Nephron (organoid): ENCODE data around the gene OPA1.

ENCODE experiments used
- H3K27ac Mint-ChIP-seq, 3 experiments: 2 replicates each; pipeline ENCODE4 v1.8.0; 2020; ENCODE audit warnings: mixed read lengths in 3 of 3, mild to moderate bottlenecking in 2 of 3, moderate library complexity in 1 of 3
- H3K27me3 Mint-ChIP-seq: 2 replicates; pipeline ENCODE4 v1.8.0; 2021; ENCODE audit warnings: low read depth, mild to moderate bottlenecking, moderate library complexity, mixed read lengths
- H3K36me3 Mint-ChIP-seq: 2 replicates; pipeline ENCODE4 v1.8.0; 2020; ENCODE audit warnings: low read depth, mixed read lengths
- H3K4me1 Mint-ChIP-seq: 2 replicates; pipeline ENCODE4 v1.8.0; 2020; ENCODE audit warnings: mixed read lengths
- H3K4me3 Mint-ChIP-seq, 3 experiments: 2 replicates each; pipeline ENCODE4 v1.8.0; 2020; ENCODE audit warnings: mild to moderate bottlenecking in 3 of 3, mixed read lengths in 3 of 3, moderate library complexity in 2 of 3
- H3K9me3 Mint-ChIP-seq: 2 replicates; pipeline ENCODE4 v1.8.0; 2020; ENCODE audit warnings: mixed read lengths
- CTCF ChIP-seq, 3 experiments: fragments of 200-600 bp; sonication (generic); IDR thresholded peaks; one replicate each; pipeline ENCODE4 v1.5.0; 2021; ENCODE audit warnings: antibody characterized with exemption in 3 of 3; ENCODE audit not compliant: unreplicated experiment in 3 of 3

The OPA1 gene

GRCh38 chr3:193677734-193678133, 84.7 kb downstream of the OPA1 start:
- H3K4me1 Mint-ChIP-seq = peaks cover 16% of the 10 kb centered on the region

GRCh38 chr3:193680220-193680619, 87.2 kb downstream of the OPA1 start:
- peaks cover 32% of the 10 kb centered on the region for H3K36me3 Mint-ChIP-seq
- peaks cover 3% of the 10 kb centered on the region for H3K27me3 Mint-ChIP-seq
- no peak overlapping the region for H3K27ac Mint-ChIP-seq
- no peak for TF ChIP-seq CTCF (IDR thresholded peaks at IDR 0.05; ENCODE audit: unreplicated experiment in 3 of 3)
- H3K4me1 Mint-ChIP-seq = peaks cover 6% of the 10 kb centered on the region
- no peak overlapping the region for H3K4me3 Mint-ChIP-seq
- H3K9me3 Mint-ChIP-seq = no peaks in the 10 kb centered on the region

More at GRCh38 chr3:193677734-193678133, 84.7 kb downstream of the OPA1 start:
- TF ChIP-seq CTCF (IDR thresholded peaks at IDR 0.05; ENCODE audit: unreplicated experiment in 3 of 3) = no peak
- no peak overlapping the region for H3K27ac Mint-ChIP-seq
- peaks cover 3% of the 10 kb centered on the region for H3K27me3 Mint-ChIP-seq
- H3K4me3 Mint-ChIP-seq = no peak overlapping the region
- no peaks in the 10 kb centered on the region for H3K9me3 Mint-ChIP-seq
- peaks cover 29% of the 10 kb centered on the region for H3K36me3 Mint-ChIP-seq

GRCh38 chr3:193681631-193682030, 88.6 kb downstream of the OPA1 start:
- H3K27ac Mint-ChIP-seq = peak overlapping the region in 2 of 3 experiments; percentile 11 to 21
- H3K4me1 Mint-ChIP-seq = peaks cover 6% of the 10 kb centered on the region
- TF ChIP-seq CTCF (IDR thresholded peaks at IDR 0.05; ENCODE audit: unreplicated experiment in 3 of 3) = no peak

GRCh38 chr3:193686665-193687483, 93.9 kb downstream of the OPA1 start:
- H3K9me3 Mint-ChIP-seq = no peaks in the 10 kb centered on the region
- TF ChIP-seq CTCF (IDR thresholded peaks at IDR 0.05; ENCODE audit: unreplicated experiment in 3 of 3) = no peak
- peaks cover 1% of the 10 kb centered on the region for H3K4me1 Mint-ChIP-seq
- peaks cover 13% of the 10 kb centered on the region for H3K36me3 Mint-ChIP-seq
- H3K4me3 Mint-ChIP-seq = no peak overlapping the region
- H3K27me3 Mint-ChIP-seq = peaks cover under 1% of the 10 kb centered on the region
- H3K27ac Mint-ChIP-seq = no peak overlapping the region

More at GRCh38 chr3:193681631-193682030, 88.6 kb downstream of the OPA1 start:
- Mint-ChIP-seq H3K36me3 (peaks cover 18% of the 10 kb centered on the region), H3K4me3 (no peak overlapping the region), H3K27me3 (peaks cover 3% of the 10 kb centered on the region), H3K9me3 (no peaks in the 10 kb centered on the region)

GRCh38 chr3:193688834-193689714, 96.1 kb downstream of the OPA1 start:
- Mint-ChIP-seq H3K4me1 (no peaks in the 10 kb centered on the region), H3K27ac (no peak overlapping the region), H3K4me3 (no peak overlapping the region), H3K27me3 (no peaks in the 10 kb centered on the region), H3K36me3 (peaks cover 16% of the 10 kb centered on the region), H3K9me3 (no peaks in the 10 kb centered on the region)
- no peak for TF ChIP-seq CTCF (IDR thresholded peaks at IDR 0.05; ENCODE audit: unreplicated experiment in 3 of 3)
